Measurements from ENCODE around the gene TYRO3.

The TYRO3 gene

GRCh38 chr15:41629883-41630282, 70.9 kb downstream of the TYRO3 start:
- DNase-seq (ENCODE audit: low read depth), result no peak
- TF ChIP-seq, protein P1, sequence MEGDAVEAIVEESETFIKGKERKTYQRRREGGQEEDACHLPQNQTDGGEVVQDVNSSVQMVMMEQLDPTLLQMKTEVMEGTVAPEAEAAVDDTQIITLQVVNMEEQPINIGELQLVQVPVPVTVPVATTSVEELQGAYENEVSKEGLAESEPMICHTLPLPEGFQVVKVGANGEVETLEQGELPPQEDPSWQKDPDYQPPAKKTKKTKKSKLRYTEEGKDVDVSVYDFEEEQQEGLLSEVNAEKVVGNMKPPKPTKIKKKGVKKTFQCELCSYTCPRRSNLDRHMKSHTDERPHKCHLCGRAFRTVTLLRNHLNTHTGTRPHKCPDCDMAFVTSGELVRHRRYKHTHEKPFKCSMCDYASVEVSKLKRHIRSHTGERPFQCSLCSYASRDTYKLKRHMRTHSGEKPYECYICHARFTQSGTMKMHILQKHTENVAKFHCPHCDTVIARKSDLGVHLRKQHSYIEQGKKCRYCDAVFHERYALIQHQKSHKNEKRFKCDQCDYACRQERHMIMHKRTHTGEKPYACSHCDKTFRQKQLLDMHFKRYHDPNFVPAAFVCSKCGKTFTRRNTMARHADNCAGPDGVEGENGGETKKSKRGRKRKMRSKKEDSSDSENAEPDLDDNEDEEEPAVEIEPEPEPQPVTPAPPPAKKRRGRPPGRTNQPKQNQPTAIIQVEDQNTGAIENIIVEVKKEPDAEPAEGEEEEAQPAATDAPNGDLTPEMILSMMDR (IDR thresholded peaks at IDR 0.05; ENCODE audit: low read depth, low read length, missing control alignments), result no peak
- H3K4me3 ChIP-seq (ENCODE audit: low read depth, low read length), result no peak overlapping the region

DNA sequence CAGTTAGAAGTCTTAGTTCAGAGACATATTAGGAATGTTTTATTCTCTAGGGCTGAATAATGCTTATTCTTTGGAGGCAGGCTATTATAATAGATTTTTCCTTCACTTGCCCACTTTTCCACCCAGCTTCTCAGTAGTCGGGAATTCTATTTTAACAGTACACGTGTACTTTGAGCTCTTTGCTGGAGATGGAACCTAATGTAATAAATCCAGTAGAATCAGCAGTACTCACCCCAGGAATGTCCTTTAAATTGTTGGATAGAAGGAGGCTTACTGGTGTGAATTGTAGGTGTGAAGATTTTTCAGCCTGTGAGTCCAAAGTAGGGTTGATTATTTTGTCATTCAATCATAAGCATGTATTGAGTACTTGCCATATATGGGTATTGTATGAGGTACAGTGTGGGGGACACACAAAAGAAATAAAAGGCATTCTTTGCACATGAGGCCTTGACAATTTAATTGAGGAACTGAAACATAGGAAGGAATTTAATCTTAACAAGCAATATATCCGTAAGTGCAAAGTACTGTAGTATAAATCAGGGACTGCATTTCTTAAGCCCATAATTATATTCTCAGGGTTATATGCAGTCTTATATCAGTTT, 71.7 kb downstream of the TYRO3 start:
- no peak overlapping the region for H3K4me3 ChIP-seq (ENCODE audit: low read depth, low read length)
- TF ChIP-seq, protein P1 (IDR thresholded peaks at IDR 0.05; ENCODE audit: low read depth, low read length, missing control alignments), result no peak
- no peak for DNase-seq (ENCODE audit: low read depth)

DNA sequence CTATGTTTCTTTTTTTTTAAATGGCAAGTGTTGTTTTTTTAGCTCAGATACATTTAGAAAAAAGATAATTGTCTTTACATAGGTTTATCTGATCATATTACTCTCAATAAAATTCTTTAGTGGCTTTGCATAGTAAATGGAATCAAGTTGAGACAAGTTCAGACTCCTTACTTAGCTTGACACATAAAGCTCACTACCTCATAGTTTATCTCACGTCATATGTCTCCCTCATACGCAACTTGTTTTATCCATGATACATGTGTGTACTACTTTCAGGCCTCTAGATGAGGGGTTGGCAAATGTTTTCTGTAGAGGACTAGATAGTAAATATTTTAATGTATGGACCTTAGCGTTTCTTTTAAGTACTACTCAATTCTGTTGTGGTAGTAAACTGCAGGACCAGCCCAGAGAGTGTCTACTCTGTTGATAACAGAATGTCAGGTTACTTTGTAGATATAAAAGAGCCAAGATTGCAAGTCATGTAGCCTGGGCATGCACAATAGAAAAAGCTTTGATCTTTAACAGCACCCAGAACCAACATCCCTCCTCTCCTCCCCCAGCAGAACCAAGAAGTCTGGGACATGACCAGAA, 73.0 kb downstream of the TYRO3 start:
- no peak for DNase-seq (ENCODE audit: low read depth)
- TF ChIP-seq, protein P1 (IDR thresholded peaks at IDR 0.05; ENCODE audit: low read depth, low read length, missing control alignments), result no peak
- H3K4me3 ChIP-seq (ENCODE audit: low read depth, low read length), result no peak overlapping the region

Measured in GM12864 (cell line).